GM12892 (cell line): ENCODE measurements around the gene CAMK2N2.

ENCODE experiments used
- DNase-seq: peaks from one replicate; pipeline ENCODE4 v3.0.0; 2011; ENCODE audit not compliant: insufficient read length
- FAIRE-seq: peaks from 2 replicates; lab custom pipeline; 2011; peaks lifted over from hg19 to GRCh38; lab: Jason Lieb, UNC
- POLR2A ChIP-seq: IDR thresholded peaks from 2 replicates; pipeline ENCODE4 v1.6.1; 2011; ENCODE audit warnings: low read depth, low read length, control low read depth
- POLR2AphosphoS5 ChIP-seq: IDR thresholded peaks from 2 replicates; pipeline ENCODE4 v1.6.1; 2011; ENCODE audit warnings: low read depth, low read length, control low read depth
- TAF1 ChIP-seq: IDR thresholded peaks from 2 replicates; pipeline ENCODE4 v1.6.1; 2011; ENCODE audit warnings: low read depth, mild to moderate bottlenecking, control low read depth, low read length, borderline replicate concordance

Gene CAMK2N2

GRCh38 chr3:184248454-184249411, 12.6 kb downstream of the CAMK2N2 start, which contains the start of gene ALG3:
TSS of gene ALG3 (minus strand) at chr3:184248962. CDS start at chr3:184248940, 22 bp downstream.
- peak; percentile 86 for FAIRE-seq
- peak; percentile 97 for TF ChIP-seq POLR2A
- peak; percentile 86 for TF ChIP-seq POLR2AphosphoS5
- peak; percentile 97 for TF ChIP-seq TAF1
- peak; percentile 77 for DNase-seq

- no peak for TF ChIP-seq POLR2AphosphoS5
- no peak for TF ChIP-seq POLR2A
- TF ChIP-seq TAF1: no peak
- FAIRE-seq (no peak), DNase-seq (no peak)
These were observed 19.1 kb downstream of the CAMK2N2 start for GRCh38 chr3:184242297-184242685.

GRCh38 chr3:184241447-184242296, 19.7 kb downstream of the CAMK2N2 start:
- FAIRE-seq: no peak
- DNase-seq: no peak
- TF ChIP-seq POLR2AphosphoS5 (no peak), POLR2A (no peak), TAF1 (no peak)

GRCh38 chr3:184241141-184241446, 20.3 kb downstream of the CAMK2N2 start:
- FAIRE-seq (no peak), DNase-seq (no peak)
- no peak for TF ChIP-seq POLR2A
- TF ChIP-seq TAF1: no peak

GRCh38 chr3:184240384-184241140, 20.8 kb downstream of the CAMK2N2 start:
- TF ChIP-seq TAF1 (no peak), POLR2AphosphoS5 (no peak), POLR2A (no peak)
- no peak for FAIRE-seq
- DNase-seq: no peak

- FAIRE-seq: no peak
- no peak for TF ChIP-seq POLR2AphosphoS5
- TF ChIP-seq POLR2A: no peak
- TF ChIP-seq TAF1: no peak
- DNase-seq: no peak
These were observed 21.6 kb downstream of the CAMK2N2 start for GRCh38 chr3:184239708-184240107.

- no peak for DNase-seq
- no peak for FAIRE-seq
- TF ChIP-seq POLR2A: no peak
These were observed 22.1 kb downstream of the CAMK2N2 start for GRCh38 chr3:184239221-184239620.

GRCh38 chr3:184238246-184238818, 23.0 kb downstream of the CAMK2N2 start:
- no peak for TF ChIP-seq TAF1
- TF ChIP-seq POLR2AphosphoS5: no peak
- no peak for TF ChIP-seq POLR2A
- FAIRE-seq: no peak
- DNase-seq: no peak

- DNase-seq (no peak), FAIRE-seq (no peak)
- TF ChIP-seq POLR2A: no peak
- no peak for TF ChIP-seq TAF1
- TF ChIP-seq POLR2AphosphoS5: no peak
These were observed 23.5 kb downstream of the CAMK2N2 start for GRCh38 chr3:184237807-184238206.

GRCh38 chr3:184237211-184237610, 24.1 kb downstream of the CAMK2N2 start:
- DNase-seq (no peak), FAIRE-seq (no peak)
- TF ChIP-seq TAF1 (no peak), POLR2AphosphoS5 (no peak), POLR2A (no peak)

GRCh38 chr3:184236636-184237035, 24.7 kb downstream of the CAMK2N2 start:
- FAIRE-seq (no peak), DNase-seq (no peak)
- TF ChIP-seq POLR2A (no peak), TAF1 (no peak), POLR2AphosphoS5 (no peak)
